HG03103 (cell line): ENCODE results near the gene FAM241B.

Source experiments
- ATAC-seq: cut with Tn5 transposase; IDR thresholded peaks from one replicate; pipeline ENCODE4 v1.9.1; 2021; ENCODE audit warnings: low read depth; ENCODE audit not compliant: unreplicated experiment

The FAM241B gene

GRCh38 chr10:69629897-69630650 lies at the start of gene FAM241B:
TSS of gene FAM241B (plus strand) at chr10:69630247. CDS start at chr10:69631744, 1,497 bp downstream.
- peak; percentile 70 for ATAC-seq

- ATAC-seq = no peak
These were observed 49.6 kb upstream of the FAM241B start for GRCh38 chr10:69580435-69580834.

GRCh38 chr10:69583106-69583505 lies 46.9 kb upstream of the FAM241B start:
- no peak for ATAC-seq

GRCh38 chr10:69584624-69585023 lies 45.4 kb upstream of the FAM241B start:
- ATAC-seq = no peak

GRCh38 chr10:69588358-69588757 lies 41.7 kb upstream of the FAM241B start:
- no peak for ATAC-seq

- no peak for ATAC-seq
These were observed 29.2 kb upstream of the FAM241B start for GRCh38 chr10:69600761-69601330.

GRCh38 chr10:69609077-69609476 lies 21.0 kb upstream of the FAM241B start:
- no peak for ATAC-seq

GRCh38 chr10:69612760-69613159 lies 17.3 kb upstream of the FAM241B start:
- ATAC-seq = no peak

- ATAC-seq = no peak
These were observed 15.9 kb upstream of the FAM241B start for GRCh38 chr10:69614130-69614529.

- ATAC-seq = no peak
These were observed 13.7 kb upstream of the FAM241B start for GRCh38 chr10:69616358-69616757.

GRCh38 chr10:69618746-69619145 lies 11.3 kb upstream of the FAM241B start:
- ATAC-seq = no peak

GRCh38 chr10:69619626-69620025 lies 10.4 kb upstream of the FAM241B start:
- ATAC-seq = no peak

- ATAC-seq = no peak
These were observed 9.4 kb upstream of the FAM241B start for GRCh38 chr10:69620625-69621024.

GRCh38 chr10:69624245-69624786 lies 5.7 kb upstream of the FAM241B start:
- ATAC-seq = no peak

- ATAC-seq = no peak
These were observed 3.2 kb upstream of the FAM241B start for GRCh38 chr10:69626826-69627225.

GRCh38 chr10:69628891-69629290 lies 1.2 kb upstream of the FAM241B start:
- no peak for ATAC-seq

- ATAC-seq = no peak
These were observed 539 bp upstream of the FAM241B start for GRCh38 chr10:69629519-69629896.

- ATAC-seq = no peak
These were observed 779 bp downstream of the FAM241B start for GRCh38 chr10:69630651-69631400.

- ATAC-seq = no peak
These were observed 1.5 kb downstream of the FAM241B start for GRCh38 chr10:69631566-69631965.

- ATAC-seq = no peak
These were observed 2.6 kb downstream of the FAM241B start for GRCh38 chr10:69632516-69633199.
